Keratinocyte (primary cell): Measurements from ENCODE around the gene P2RY12.

Experiments
- EZH2 ChIP-seq: IDR thresholded peaks from one replicate; pipeline ENCODE4 v1.6.1; 2012; ENCODE audit warnings: inconsistent platforms, mild to moderate bottlenecking, low read length, moderate library complexity
- TF ChIP-seq, protein P1 (sequence below), 3 experiments: IDR thresholded peaks in 1 of 3; conservative IDR thresholded peaks in 1 of 3; optimal IDR thresholded peaks in 1 of 3; 2 replicates in 2 of 3; 3 replicates in 1 of 3; pipeline versions ENCODE3 to v1.5.1; 2011; ENCODE audit warnings: low read length in 3 of 3, mild to moderate bottlenecking in 3 of 3, moderate library complexity in 2 of 3, control low read depth in 1 of 3, inconsistent platforms in 1 of 3; ENCODE audit not compliant: insufficient read depth in 2 of 3; ENCODE audit errors: extremely low read depth in 1 of 3

DNA sequence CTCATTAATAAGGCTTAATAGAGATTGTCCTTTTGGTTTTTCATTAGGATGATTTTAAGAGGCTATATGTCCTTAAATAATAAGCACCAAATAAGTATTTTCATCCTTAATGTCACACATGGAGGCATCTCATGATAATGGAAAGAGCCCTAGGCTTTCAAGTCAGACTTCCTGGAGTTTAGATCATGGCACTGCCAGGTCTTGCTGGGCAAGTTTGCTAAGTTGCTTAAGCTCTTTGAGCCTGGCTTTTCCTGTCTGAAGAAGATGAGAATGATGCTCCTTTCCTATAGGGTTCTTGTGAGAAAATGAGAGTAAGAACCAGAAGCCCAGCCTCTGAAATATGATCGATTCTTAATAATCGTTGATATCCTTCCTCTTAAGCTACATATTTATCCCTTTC lies 23.4 kb upstream of the P2RY12 start:
- no peak for TF ChIP-seq EZH2
- TF ChIP-seq, protein P1, sequence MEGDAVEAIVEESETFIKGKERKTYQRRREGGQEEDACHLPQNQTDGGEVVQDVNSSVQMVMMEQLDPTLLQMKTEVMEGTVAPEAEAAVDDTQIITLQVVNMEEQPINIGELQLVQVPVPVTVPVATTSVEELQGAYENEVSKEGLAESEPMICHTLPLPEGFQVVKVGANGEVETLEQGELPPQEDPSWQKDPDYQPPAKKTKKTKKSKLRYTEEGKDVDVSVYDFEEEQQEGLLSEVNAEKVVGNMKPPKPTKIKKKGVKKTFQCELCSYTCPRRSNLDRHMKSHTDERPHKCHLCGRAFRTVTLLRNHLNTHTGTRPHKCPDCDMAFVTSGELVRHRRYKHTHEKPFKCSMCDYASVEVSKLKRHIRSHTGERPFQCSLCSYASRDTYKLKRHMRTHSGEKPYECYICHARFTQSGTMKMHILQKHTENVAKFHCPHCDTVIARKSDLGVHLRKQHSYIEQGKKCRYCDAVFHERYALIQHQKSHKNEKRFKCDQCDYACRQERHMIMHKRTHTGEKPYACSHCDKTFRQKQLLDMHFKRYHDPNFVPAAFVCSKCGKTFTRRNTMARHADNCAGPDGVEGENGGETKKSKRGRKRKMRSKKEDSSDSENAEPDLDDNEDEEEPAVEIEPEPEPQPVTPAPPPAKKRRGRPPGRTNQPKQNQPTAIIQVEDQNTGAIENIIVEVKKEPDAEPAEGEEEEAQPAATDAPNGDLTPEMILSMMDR (optimal IDR thresholded peaks at IDR 0.05 in 1 of 3, IDR thresholded peaks at IDR 0.05 in 1 of 3, conservative IDR thresholded peaks at IDR 0.05 in 1 of 3; ENCODE audit: extremely low read depth in 1 of 3, insufficient read depth in 2 of 3, low read length in 3 of 3), result no peak
